ENCODE data around the gene ATP8A2. TPM values are rescaled to one million over a fixed set of nuclear protein-coding genes. Genes with fewer than 3 reads are reported as not detected.

Gene ATP8A2
- total RNA-seq, 2 donors from 2014 or later = 0.41 to 1.6 TPM

DNA sequence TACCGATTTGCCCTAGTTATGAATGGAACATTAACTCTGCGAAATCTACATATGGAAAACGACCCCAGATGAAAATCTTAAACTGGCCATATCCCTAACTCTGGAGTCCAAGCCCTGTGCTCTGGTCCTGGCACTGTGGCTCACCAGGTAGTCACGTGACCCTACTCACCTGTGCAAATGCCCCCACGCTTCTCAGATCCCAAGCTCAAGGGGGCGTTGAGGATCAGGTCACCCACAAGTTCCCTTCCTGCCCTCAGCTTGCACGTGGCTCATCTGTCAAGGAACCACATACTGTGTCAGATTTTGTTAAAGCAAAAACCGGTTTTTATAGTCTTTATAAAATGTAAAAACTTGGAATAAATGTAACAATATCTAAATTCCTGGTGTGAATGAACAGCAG, 356.0 kb downstream of the ATP8A2 start:
- no peak for DNase-seq (ENCODE audit: low spot score)
- ATAC-seq (ENCODE audit: insufficient number of reproducible peaks, low FRiP score, low read depth) = no peak
- Histone ChIP-seq H3K27ac (no peak overlapping the region), H3K4me3 (no peak overlapping the region), H3K27me3 (replicated peaks; ENCODE audit: insufficient read depth) (no peaks in the 10 kb centered on the region), H3K9me3 (no peaks in the 10 kb centered on the region), H3K4me1 (ENCODE audit: control insufficient read depth in 1 of 2, low read depth in 2 of 2) (no peaks in the 10 kb centered on the region), H3K36me3 (no peaks in the 10 kb centered on the region)
- TF ChIP-seq, protein P1, sequence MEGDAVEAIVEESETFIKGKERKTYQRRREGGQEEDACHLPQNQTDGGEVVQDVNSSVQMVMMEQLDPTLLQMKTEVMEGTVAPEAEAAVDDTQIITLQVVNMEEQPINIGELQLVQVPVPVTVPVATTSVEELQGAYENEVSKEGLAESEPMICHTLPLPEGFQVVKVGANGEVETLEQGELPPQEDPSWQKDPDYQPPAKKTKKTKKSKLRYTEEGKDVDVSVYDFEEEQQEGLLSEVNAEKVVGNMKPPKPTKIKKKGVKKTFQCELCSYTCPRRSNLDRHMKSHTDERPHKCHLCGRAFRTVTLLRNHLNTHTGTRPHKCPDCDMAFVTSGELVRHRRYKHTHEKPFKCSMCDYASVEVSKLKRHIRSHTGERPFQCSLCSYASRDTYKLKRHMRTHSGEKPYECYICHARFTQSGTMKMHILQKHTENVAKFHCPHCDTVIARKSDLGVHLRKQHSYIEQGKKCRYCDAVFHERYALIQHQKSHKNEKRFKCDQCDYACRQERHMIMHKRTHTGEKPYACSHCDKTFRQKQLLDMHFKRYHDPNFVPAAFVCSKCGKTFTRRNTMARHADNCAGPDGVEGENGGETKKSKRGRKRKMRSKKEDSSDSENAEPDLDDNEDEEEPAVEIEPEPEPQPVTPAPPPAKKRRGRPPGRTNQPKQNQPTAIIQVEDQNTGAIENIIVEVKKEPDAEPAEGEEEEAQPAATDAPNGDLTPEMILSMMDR (IDR thresholded peaks at IDR 0.05) = no peak

DNA sequence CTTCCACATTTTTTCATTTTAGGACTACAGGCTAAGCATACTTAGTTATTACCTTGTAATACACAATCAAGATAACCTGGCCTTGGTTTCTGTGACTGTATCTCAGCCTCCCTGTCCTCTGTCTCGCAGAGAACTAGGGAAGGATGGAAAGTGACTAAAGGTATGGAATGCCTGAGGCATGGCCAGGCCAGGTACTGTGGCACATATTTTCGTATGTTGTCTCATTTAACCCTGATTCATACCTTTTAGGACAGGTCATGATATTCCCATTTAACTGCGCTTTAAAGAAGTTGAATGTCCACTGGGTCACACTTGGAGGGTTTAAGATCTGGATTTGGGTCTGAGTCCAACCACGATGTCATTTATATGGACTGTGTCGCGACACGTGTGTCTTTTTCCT, 357.4 kb downstream of the ATP8A2 start:
- H3K36me3 ChIP-seq = no peaks in the 10 kb centered on the region
- H3K27ac ChIP-seq = no peak overlapping the region
- H3K4me3 ChIP-seq = no peak overlapping the region
- TF ChIP-seq, protein P1 (IDR thresholded peaks at IDR 0.05) = no peak
- no peaks in the 10 kb centered on the region for H3K27me3 ChIP-seq (replicated peaks; ENCODE audit: insufficient read depth)
- DNase-seq (ENCODE audit: low spot score) = no peak
- ATAC-seq (ENCODE audit: insufficient number of reproducible peaks, low FRiP score, low read depth) = no peak
- H3K4me1 ChIP-seq (ENCODE audit: control insufficient read depth in 1 of 2, low read depth in 2 of 2) = no peaks in the 10 kb centered on the region
- no peaks in the 10 kb centered on the region for H3K9me3 ChIP-seq

DNA sequence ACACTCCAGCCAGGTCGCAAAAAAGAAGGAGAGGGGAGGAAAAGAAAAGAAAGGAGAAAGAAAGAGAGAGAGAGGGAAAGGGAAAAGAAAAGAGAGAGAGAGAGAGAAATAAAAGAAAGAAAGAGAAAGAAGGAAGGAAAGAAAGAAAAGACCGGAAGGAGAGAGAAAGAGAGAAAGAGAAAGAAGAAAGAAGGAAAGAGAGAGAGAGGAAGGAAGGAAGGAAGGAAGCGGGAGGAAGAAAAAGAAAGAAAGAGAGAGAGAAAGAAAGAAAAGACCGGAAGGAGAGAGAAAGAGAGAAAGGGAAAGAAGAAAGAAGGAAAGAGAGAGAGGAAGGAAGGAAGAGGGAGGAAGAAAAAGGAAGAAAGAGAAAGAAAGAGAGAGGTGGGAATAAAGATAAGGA, 359.3 kb downstream of the ATP8A2 start:
- Histone ChIP-seq H3K27me3 (replicated peaks; ENCODE audit: insufficient read depth) (no peaks in the 10 kb centered on the region), H3K4me1 (ENCODE audit: control insufficient read depth in 1 of 2, low read depth in 2 of 2) (no peaks in the 10 kb centered on the region), H3K9me3 (no peaks in the 10 kb centered on the region), H3K27ac (no peak overlapping the region), H3K4me3 (no peak overlapping the region), H3K36me3 (no peaks in the 10 kb centered on the region)
- TF ChIP-seq, protein P1 (IDR thresholded peaks at IDR 0.05) = no peak
- no peak for ATAC-seq (ENCODE audit: insufficient number of reproducible peaks, low FRiP score, low read depth)
- no peak for DNase-seq (ENCODE audit: low spot score)

DNA sequence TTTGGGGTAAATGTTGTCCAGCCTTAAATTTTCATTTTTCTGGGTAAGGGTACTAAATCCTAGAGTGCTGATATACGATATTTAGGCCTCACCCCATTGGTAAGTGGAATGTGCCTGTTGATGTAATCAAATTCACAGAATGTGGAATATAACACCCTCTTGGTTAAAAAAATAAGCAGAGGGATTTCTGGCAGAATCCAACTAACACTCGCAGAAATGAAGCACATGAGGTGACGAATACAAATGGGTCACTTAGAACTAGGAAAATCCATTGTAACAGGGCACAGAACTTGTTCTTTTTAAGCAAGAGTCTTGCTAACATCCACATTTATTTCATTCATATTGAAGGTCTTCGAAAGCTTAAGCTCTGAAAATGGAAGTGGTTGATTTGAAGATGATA, 359.8 kb downstream of the ATP8A2 start:
- Histone ChIP-seq H3K9me3 (no peaks in the 10 kb centered on the region), H3K4me3 (no peak overlapping the region), H3K36me3 (no peaks in the 10 kb centered on the region), H3K4me1 (ENCODE audit: control insufficient read depth in 1 of 2, low read depth in 2 of 2) (no peaks in the 10 kb centered on the region), H3K27me3 (replicated peaks; ENCODE audit: insufficient read depth) (no peaks in the 10 kb centered on the region), H3K27ac (no peak overlapping the region)
- no peak for ATAC-seq (ENCODE audit: insufficient number of reproducible peaks, low FRiP score, low read depth)
- TF ChIP-seq, protein P1 (IDR thresholded peaks at IDR 0.05) = no peak
- no peak for DNase-seq (ENCODE audit: low spot score)

DNA sequence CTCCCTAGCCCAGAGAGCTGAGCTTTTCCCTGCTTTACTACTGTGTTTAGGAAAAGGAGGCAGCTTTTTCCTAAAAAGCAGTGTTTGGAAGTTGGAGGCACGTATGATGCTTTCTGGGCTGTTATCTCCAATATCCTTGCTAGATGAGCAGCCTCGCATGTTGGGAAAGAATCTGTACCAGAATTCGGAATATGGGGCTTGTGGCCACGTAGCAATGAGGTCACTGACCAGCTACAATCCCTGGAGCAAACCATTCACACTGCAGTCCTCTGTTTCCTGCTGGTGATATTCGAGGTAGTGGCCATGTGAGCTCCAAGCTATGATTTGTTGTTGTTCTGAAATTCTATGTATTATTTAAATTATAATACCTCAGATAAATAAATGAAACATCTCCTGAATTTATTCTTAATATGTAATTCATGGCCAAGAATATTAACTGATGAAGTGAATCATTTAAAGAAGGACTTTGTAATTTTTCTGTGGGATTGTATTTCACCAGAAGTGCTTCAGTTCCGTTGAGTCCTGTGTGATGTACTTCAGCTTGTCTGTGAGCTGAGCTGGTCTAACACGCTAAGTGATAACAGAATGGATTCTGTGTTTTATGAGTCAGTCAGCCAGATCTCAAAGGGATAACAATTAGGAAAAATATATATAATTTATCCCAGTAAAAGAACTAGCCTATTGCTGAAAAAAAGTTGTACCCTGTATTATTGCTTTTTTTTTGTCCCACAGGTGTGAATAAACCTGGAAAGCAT, 360.5 kb downstream of the ATP8A2 start:
- no peak overlapping the region for H3K27ac ChIP-seq
- TF ChIP-seq, protein P1 (IDR thresholded peaks at IDR 0.05) = no peak
- no peaks in the 10 kb centered on the region for H3K27me3 ChIP-seq (replicated peaks; ENCODE audit: insufficient read depth)
- H3K9me3 ChIP-seq = no peaks in the 10 kb centered on the region
- no peaks in the 10 kb centered on the region for H3K4me1 ChIP-seq (ENCODE audit: control insufficient read depth in 1 of 2, low read depth in 2 of 2)
- H3K4me3 ChIP-seq = no peak overlapping the region
- DNase-seq (ENCODE audit: low spot score) (no peak), ATAC-seq (ENCODE audit: insufficient number of reproducible peaks, low FRiP score, low read depth) (no peak)
- no peaks in the 10 kb centered on the region for H3K36me3 ChIP-seq
